Astrocyte of the spinal cord (primary cell): ENCODE results near the gene EVI5.
A peak's percentile ranks its signal among the peaks of the same experiment; 100 is the strongest.

ENCODE experiments used
- DNase-seq: peaks from one replicate; pipeline ENCODE4 v3.0.0; 2011; ENCODE audit warnings: low read depth, low spot score
- H3K4me3 ChIP-seq: 2 replicates; pipeline ENCODE4 v1.5.1; 2011; ENCODE audit warnings: low read depth, mild to moderate bottlenecking, low read length, moderate library complexity
- in situ Hi-C: cut with HindIII; loops from 2 replicates; pipeline ENCODE4 v1.10.0; 2017; ENCODE audit warnings: low sequenced_read_pairs
- TF ChIP-seq, protein P1 (sequence below): IDR thresholded peaks from 2 replicates; pipeline ENCODE4 v1.5.1; 2012; ENCODE audit warnings: low read depth, mild to moderate bottlenecking, low read length, inconsistent platforms

Gene EVI5

DNA sequence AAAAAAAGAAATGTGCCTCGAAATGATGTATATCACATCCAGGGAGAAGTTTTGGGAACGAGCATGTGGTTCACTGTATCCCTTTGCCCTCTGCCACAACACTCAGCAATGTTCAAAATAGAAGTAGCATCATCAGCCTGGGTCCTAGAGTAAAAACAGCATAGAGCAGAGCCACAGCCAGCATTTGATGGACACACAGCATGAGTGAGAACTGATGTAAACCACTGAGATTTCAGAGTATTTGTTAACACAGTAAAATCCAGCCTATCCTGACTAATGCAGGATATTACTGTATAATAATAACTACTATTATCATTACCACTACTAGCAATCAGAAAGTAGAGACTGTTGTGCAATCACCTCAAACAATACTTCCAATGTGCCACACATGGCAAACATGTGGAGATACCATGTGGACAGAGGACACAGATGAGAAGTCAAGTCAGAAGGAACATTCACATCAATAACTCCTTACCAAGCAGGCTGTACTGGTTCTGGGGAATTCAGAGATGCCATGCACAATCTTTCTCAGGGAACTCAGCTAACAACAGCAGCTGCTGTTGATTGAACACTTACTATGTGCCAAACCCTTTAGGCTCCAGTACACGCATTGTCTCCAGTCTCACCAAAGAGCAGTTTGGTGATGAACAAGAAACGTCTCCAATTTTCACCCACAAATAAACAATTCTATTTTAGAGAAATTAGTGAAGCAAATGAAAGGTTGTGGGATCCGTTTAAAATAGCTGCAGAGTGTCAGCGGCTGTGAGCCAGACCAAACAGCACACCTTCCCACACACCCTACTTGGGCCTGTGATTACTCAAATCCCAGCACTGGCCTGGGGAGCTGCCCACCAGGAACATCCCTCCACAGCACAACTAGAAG is 281.6 kb downstream of the EVI5 start:
- TF ChIP-seq, protein P1, sequence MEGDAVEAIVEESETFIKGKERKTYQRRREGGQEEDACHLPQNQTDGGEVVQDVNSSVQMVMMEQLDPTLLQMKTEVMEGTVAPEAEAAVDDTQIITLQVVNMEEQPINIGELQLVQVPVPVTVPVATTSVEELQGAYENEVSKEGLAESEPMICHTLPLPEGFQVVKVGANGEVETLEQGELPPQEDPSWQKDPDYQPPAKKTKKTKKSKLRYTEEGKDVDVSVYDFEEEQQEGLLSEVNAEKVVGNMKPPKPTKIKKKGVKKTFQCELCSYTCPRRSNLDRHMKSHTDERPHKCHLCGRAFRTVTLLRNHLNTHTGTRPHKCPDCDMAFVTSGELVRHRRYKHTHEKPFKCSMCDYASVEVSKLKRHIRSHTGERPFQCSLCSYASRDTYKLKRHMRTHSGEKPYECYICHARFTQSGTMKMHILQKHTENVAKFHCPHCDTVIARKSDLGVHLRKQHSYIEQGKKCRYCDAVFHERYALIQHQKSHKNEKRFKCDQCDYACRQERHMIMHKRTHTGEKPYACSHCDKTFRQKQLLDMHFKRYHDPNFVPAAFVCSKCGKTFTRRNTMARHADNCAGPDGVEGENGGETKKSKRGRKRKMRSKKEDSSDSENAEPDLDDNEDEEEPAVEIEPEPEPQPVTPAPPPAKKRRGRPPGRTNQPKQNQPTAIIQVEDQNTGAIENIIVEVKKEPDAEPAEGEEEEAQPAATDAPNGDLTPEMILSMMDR, result no peak
- DNase-seq, result no peak
- H3K4me3 ChIP-seq, result no peak overlapping the region
- in situ Hi-C loops, result no loop called here

DNA sequence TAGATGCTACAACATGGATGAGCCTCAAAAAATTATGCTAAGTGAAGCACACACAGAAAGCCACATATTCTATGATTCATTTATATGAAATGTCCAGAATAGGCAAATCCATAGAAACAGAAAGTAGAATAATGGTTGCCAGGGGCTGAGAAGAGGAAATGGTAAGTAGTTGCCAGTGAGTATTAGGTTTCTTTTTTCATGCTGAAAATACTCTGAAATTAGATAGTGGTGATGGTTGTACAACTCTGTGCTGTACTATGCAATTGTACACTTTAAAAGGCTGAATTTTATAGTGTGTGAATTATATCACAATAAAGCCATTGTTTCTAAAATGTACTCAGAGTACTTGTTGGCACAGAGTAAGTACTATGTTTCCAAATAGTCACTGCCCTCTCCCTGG is 282.7 kb downstream of the EVI5 start:
- TF ChIP-seq, protein P1, result no peak
- in situ Hi-C loops, result no loop called here
- H3K4me3 ChIP-seq, result no peak overlapping the region
- DNase-seq, result peak; percentile 73

GRCh38 chr1:92500552-92500951 is 284.4 kb downstream of the EVI5 start:
- no peak for DNase-seq
- H3K4me3 ChIP-seq, result no peak overlapping the region
- TF ChIP-seq, protein P1, result no peak
- in situ Hi-C loops, result no loop called here

DNA sequence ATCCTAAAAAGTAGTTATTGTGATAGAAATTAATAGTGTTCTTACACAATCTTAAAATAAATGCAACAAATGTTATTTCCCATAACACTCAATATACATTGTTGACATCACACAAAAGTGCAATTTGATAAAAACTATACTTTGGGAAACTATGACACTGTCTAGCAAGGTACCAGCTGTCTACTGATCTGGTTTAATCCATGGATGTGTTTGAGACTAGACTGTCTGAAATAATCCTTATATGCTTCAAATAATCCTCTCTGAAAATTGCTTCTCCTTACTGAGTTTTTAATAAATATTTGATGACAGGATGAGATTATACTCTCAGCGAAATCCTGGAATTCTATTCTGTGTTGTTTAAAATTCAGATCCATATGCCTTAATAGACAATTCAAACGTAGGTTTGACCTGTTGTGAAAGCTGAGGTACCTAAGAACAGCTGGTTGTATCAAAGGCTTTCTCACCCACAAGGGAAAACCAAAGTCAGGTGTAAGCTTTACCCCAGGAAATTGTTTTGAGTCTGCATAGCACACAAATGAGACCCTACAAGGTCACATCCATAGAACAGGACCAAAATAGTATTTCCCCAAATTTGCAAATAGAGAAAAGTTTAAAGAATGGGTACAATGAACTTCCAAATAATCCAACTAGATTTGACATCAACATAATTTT is 289.4 kb downstream of the EVI5 start:
- TF ChIP-seq, protein P1, result no peak
- DNase-seq, result no peak
- in situ Hi-C loops, result no loop called here
- no peak overlapping the region for H3K4me3 ChIP-seq

GRCh38 chr1:92494485-92495141 is 290.3 kb downstream of the EVI5 start:
- no peak overlapping the region for H3K4me3 ChIP-seq
- DNase-seq, result no peak
- TF ChIP-seq, protein P1, result no peak
- in situ Hi-C loops, result no loop called here

GRCh38 chr1:92493139-92493538 is 291.8 kb downstream of the EVI5 start:
- no peak overlapping the region for H3K4me3 ChIP-seq
- TF ChIP-seq, protein P1, result no peak
- in situ Hi-C loops, result no loop called here
- no peak for DNase-seq
